ENCODE results near the gene TTLL7.
A peak's percentile ranks its signal among the peaks of the same experiment; 100 is the strongest.

TTLL7 gene

GRCh38 chr1:83882906-83883305 lies 116.0 kb downstream of the TTLL7 start:
- peak; percentile 62 for DNase-seq (ENCODE audit: low spot score)
- no peak for FAIRE-seq

GRCh38 chr1:83872515-83872914 lies 126.4 kb downstream of the TTLL7 start:
- DNase-seq (ENCODE audit: low spot score) (no peak), FAIRE-seq (no peak)

GRCh38 chr1:83864991-83865390 lies 133.9 kb downstream of the TTLL7 start:
- DNase-seq (ENCODE audit: low spot score), result no peak
- FAIRE-seq, result no peak

GRCh38 chr1:83860490-83861221 lies 138.3 kb downstream of the TTLL7 start:
- FAIRE-seq, result no peak

GRCh38 chr1:83857716-83858115 lies 141.2 kb downstream of the TTLL7 start:
- DNase-seq (ENCODE audit: low spot score) (no peak), FAIRE-seq (no peak)

More at GRCh38 chr1:83860490-83861221, 138.3 kb downstream of the TTLL7 start:
- DNase-seq (ENCODE audit: low spot score), result peak; percentile 60

GRCh38 chr1:83857103-83857502 lies 141.8 kb downstream of the TTLL7 start:
- no peak for FAIRE-seq
- no peak for DNase-seq (ENCODE audit: low spot score)

- no peak for FAIRE-seq
- DNase-seq (ENCODE audit: low spot score), result no peak
Observed at GRCh38 chr1:83856381-83856780, 142.6 kb downstream of the TTLL7 start.

- no peak for FAIRE-seq
- no peak for DNase-seq (ENCODE audit: low spot score)
Observed at GRCh38 chr1:83854456-83854855, 144.5 kb downstream of the TTLL7 start.

- no peak for FAIRE-seq
- DNase-seq (ENCODE audit: low spot score), result no peak
Observed at GRCh38 chr1:83850834-83851233, 148.1 kb downstream of the TTLL7 start.

GRCh38 chr1:83849191-83850061 lies 149.5 kb downstream of the TTLL7 start:
- no peak for DNase-seq (ENCODE audit: low spot score)
- no peak for FAIRE-seq

GRCh38 chr1:83846138-83846537 lies 152.8 kb downstream of the TTLL7 start:
- FAIRE-seq (no peak), DNase-seq (ENCODE audit: low spot score) (no peak)

- no peak for DNase-seq (ENCODE audit: low spot score)
- no peak for FAIRE-seq
Observed at GRCh38 chr1:83845437-83846071, 153.4 kb downstream of the TTLL7 start.

- FAIRE-seq, result no peak
- DNase-seq (ENCODE audit: low spot score), result no peak
Observed at GRCh38 chr1:83844546-83844945, 154.4 kb downstream of the TTLL7 start.

- DNase-seq (ENCODE audit: low spot score), result no peak
- no peak for FAIRE-seq
Observed at GRCh38 chr1:83839566-83840173, 159.3 kb downstream of the TTLL7 start.

- DNase-seq (ENCODE audit: low spot score), result no peak
- FAIRE-seq, result no peak
Observed at GRCh38 chr1:83838573-83838972, 160.4 kb downstream of the TTLL7 start.

GRCh38 chr1:83836543-83836942 lies 162.4 kb downstream of the TTLL7 start:
- FAIRE-seq (no peak), DNase-seq (ENCODE audit: low spot score) (no peak)

GRCh38 chr1:83834621-83835264 lies 164.2 kb downstream of the TTLL7 start:
- FAIRE-seq (no peak), DNase-seq (ENCODE audit: low spot score) (no peak)

GRCh38 chr1:83832194-83832593 lies 166.7 kb downstream of the TTLL7 start:
- FAIRE-seq, result no peak
- DNase-seq (ENCODE audit: low spot score), result no peak

- DNase-seq (ENCODE audit: low spot score) (no peak), FAIRE-seq (no peak)
Observed at GRCh38 chr1:83829106-83829505, 169.8 kb downstream of the TTLL7 start.

GRCh38 chr1:83828456-83828855 lies 170.5 kb downstream of the TTLL7 start:
- no peak for DNase-seq (ENCODE audit: low spot score)
- FAIRE-seq, result no peak

- FAIRE-seq, result no peak
- no peak for DNase-seq (ENCODE audit: low spot score)
Observed at GRCh38 chr1:83827741-83828140, 171.2 kb downstream of the TTLL7 start.

Measured in urothelium cell line (cell line).